ENCODE data around the gene NOP53. TPM values are rescaled to one million over a fixed set of nuclear protein-coding genes. Genes with fewer than 3 reads are reported as not detected.
"Not testable (repeated sequence)": the region's sequence is repeated elsewhere in the genome, so short reads cannot be mapped to it uniquely, and the experiment has no call there.

NOP53 gene
- polyA plus RNA-seq, 1 donor (not counting 4 experiments of a cell fraction or from before 2014, with no cell fraction given) = 80.2 TPM

GRCh38 chr19:47742634-47743033 lies 2.7 kb upstream of the NOP53 start:
- H3K9me3 ChIP-seq (ENCODE audit: control insufficient read depth, low read depth, low read length) = no peaks in the 10 kb centered on the region
- peaks cover 17% of the 10 kb centered on the region for H3K79me2 ChIP-seq (ENCODE audit: control insufficient read depth, insufficient read depth, low read length)
- DNase-seq (ENCODE audit: low read depth, low spot score) (no peak), FAIRE-seq (no peak)
- peak overlapping the region; percentile 95 for H3K27ac ChIP-seq (ENCODE audit: control insufficient read depth, insufficient read depth, low read length)
- no peak overlapping the region for H3K4me3 ChIP-seq (ENCODE audit: control insufficient read depth in 2 of 3, extremely low read depth in 1 of 3, insufficient read depth in 2 of 3, low read depth in 1 of 3, low read length in 3 of 3)
- dilution Hi-C loops (cut with MboI; ENCODE audit: extremely low pct_ligation_motif_present, low sequenced_read_pairs) = no loop called here
- peak overlapping the region; percentile 54 for H3K4me2 ChIP-seq (ENCODE audit: control insufficient read depth, extremely low read depth, insufficient read depth, low read depth, low read length)
- H3K9ac ChIP-seq (ENCODE audit: control insufficient read depth, extremely low read depth, insufficient read depth, low read length) = peak overlapping the region; percentile 78
- H4K20me1 ChIP-seq (ENCODE audit: control insufficient read depth, extremely low read depth, insufficient read depth, low read length) = no peaks in the 10 kb centered on the region
- no peaks in the 10 kb centered on the region for H3K27me3 ChIP-seq (ENCODE audit: control insufficient read depth, extremely low read depth, insufficient read depth, low read length)
- TF ChIP-seq EZH2 (IDR thresholded peaks at IDR 0.05; ENCODE audit: low read length) (no peak), CTCF (optimal IDR thresholded peaks at IDR 0.05 in 1 of 3, IDR thresholded peaks at IDR 0.05 in 1 of 3, conservative IDR thresholded peaks at IDR 0.05 in 1 of 3; ENCODE audit: extremely low read depth in 1 of 3, insufficient read depth in 2 of 3, low read length in 3 of 3) (no peak)
- peaks cover 12 to 21% of the 10 kb centered on the region in 2 experiments for H3K36me3 ChIP-seq (ENCODE audit: control insufficient read depth in 2 of 2, extremely low read depth in 1 of 2, insufficient read depth in 2 of 2, low read length in 2 of 2)
- H3K4me1 ChIP-seq (ENCODE audit: control insufficient read depth, extremely low read depth, insufficient read depth, low read length) = peaks cover 29% of the 10 kb centered on the region
- H2AFZ ChIP-seq (ENCODE audit: control insufficient read depth, low read length) = no peak overlapping the region
- H3K9me1 ChIP-seq (ENCODE audit: control insufficient read depth, extremely low read depth, insufficient read depth, low read length) = no peaks in the 10 kb centered on the region

GRCh38 chr19:47746129-47746528 lies 783 bp downstream of the NOP53 start:
- dilution Hi-C loops (cut with MboI; ENCODE audit: extremely low pct_ligation_motif_present, low sequenced_read_pairs); FAIRE-seq: not testable (repeated sequence)

GRCh38 chr19:47749326-47749725 lies 4.0 kb downstream of the NOP53 start:
- peaks cover 46% of the 10 kb centered on the region for H3K79me2 ChIP-seq (ENCODE audit: control insufficient read depth, insufficient read depth, low read length)
- H3K9me3 ChIP-seq (ENCODE audit: control insufficient read depth, low read depth, low read length) = no peaks in the 10 kb centered on the region
- dilution Hi-C loops (cut with MboI; ENCODE audit: extremely low pct_ligation_motif_present, low sequenced_read_pairs) = no loop called here
- H3K27me3 ChIP-seq (ENCODE audit: control insufficient read depth, extremely low read depth, insufficient read depth, low read length) = no peaks in the 10 kb centered on the region
- peaks cover 23% of the 10 kb centered on the region for H3K4me1 ChIP-seq (ENCODE audit: control insufficient read depth, extremely low read depth, insufficient read depth, low read length)
- FAIRE-seq (no peak), DNase-seq (ENCODE audit: low read depth, low spot score) (no peak)
- H3K36me3 ChIP-seq (ENCODE audit: control insufficient read depth in 2 of 2, extremely low read depth in 1 of 2, insufficient read depth in 2 of 2, low read length in 2 of 2) = peaks cover 33 to 47% of the 10 kb centered on the region in 2 experiments
- H3K9me1 ChIP-seq (ENCODE audit: control insufficient read depth, extremely low read depth, insufficient read depth, low read length) = no peaks in the 10 kb centered on the region
- H3K4me2 ChIP-seq (ENCODE audit: control insufficient read depth, extremely low read depth, insufficient read depth, low read depth, low read length) = no peak overlapping the region
- H3K4me3 ChIP-seq (ENCODE audit: control insufficient read depth in 2 of 3, extremely low read depth in 1 of 3, insufficient read depth in 2 of 3, low read depth in 1 of 3, low read length in 3 of 3) = no peak overlapping the region
- no peaks in the 10 kb centered on the region for H4K20me1 ChIP-seq (ENCODE audit: control insufficient read depth, extremely low read depth, insufficient read depth, low read length)
- TF ChIP-seq EZH2 (IDR thresholded peaks at IDR 0.05; ENCODE audit: low read length) (no peak), CTCF (optimal IDR thresholded peaks at IDR 0.05 in 1 of 3, IDR thresholded peaks at IDR 0.05 in 1 of 3, conservative IDR thresholded peaks at IDR 0.05 in 1 of 3; ENCODE audit: extremely low read depth in 1 of 3, insufficient read depth in 2 of 3, low read length in 3 of 3) (no peak)
- no peak overlapping the region for H3K9ac ChIP-seq (ENCODE audit: control insufficient read depth, extremely low read depth, insufficient read depth, low read length)
- H3K27ac ChIP-seq (ENCODE audit: control insufficient read depth, insufficient read depth, low read length) = no peak overlapping the region
- no peak overlapping the region for H2AFZ ChIP-seq (ENCODE audit: control insufficient read depth, low read length)

More at GRCh38 chr19:47746129-47746528, 783 bp downstream of the NOP53 start:
- H3K9ac ChIP-seq (ENCODE audit: control insufficient read depth, extremely low read depth, insufficient read depth, low read length) = peak overlapping the region; percentile 93
- peak overlapping the region; percentile 93 for H3K27ac ChIP-seq (ENCODE audit: control insufficient read depth, insufficient read depth, low read length)
- not testable (repeated sequence) for DNase-seq (ENCODE audit: low read depth, low spot score); H3K27me3 ChIP-seq (ENCODE audit: control insufficient read depth, extremely low read depth, insufficient read depth, low read length); H4K20me1 ChIP-seq (ENCODE audit: control insufficient read depth, extremely low read depth, insufficient read depth, low read length); H3K9me1 ChIP-seq (ENCODE audit: control insufficient read depth, extremely low read depth, insufficient read depth, low read length); H2AFZ ChIP-seq (ENCODE audit: control insufficient read depth, low read length); H3K9me3 ChIP-seq (ENCODE audit: control insufficient read depth, low read depth, low read length)
- H3K79me2 ChIP-seq (ENCODE audit: control insufficient read depth, insufficient read depth, low read length) = peaks cover 46% of the 10 kb centered on the region
- peaks cover 23 to 37% of the 10 kb centered on the region in 2 experiments for H3K36me3 ChIP-seq (ENCODE audit: control insufficient read depth in 2 of 2, extremely low read depth in 1 of 2, insufficient read depth in 2 of 2, low read length in 2 of 2)
- peaks cover 35% of the 10 kb centered on the region for H3K4me1 ChIP-seq (ENCODE audit: control insufficient read depth, extremely low read depth, insufficient read depth, low read length)
- peak overlapping the region; percentile 66 to 80 (median 76) for H3K4me3 ChIP-seq (ENCODE audit: control insufficient read depth in 2 of 3, extremely low read depth in 1 of 3, insufficient read depth in 2 of 3, low read depth in 1 of 3, low read length in 3 of 3)
- H3K4me2 ChIP-seq (ENCODE audit: control insufficient read depth, extremely low read depth, insufficient read depth, low read depth, low read length) = peak overlapping the region; percentile 62

Measured in keratinocyte (primary cell).